K562 (cell line): Measurements from ENCODE around the gene BBS1. TPM values are rescaled to one million over a fixed set of nuclear protein-coding genes. Genes with fewer than 3 reads are reported as not detected.

Experiments
- ADNP ChIP-seq: fragments of 200-800 bp; sonication (Bioruptor generic); IDR thresholded peaks from 2 replicates; pipeline ENCODE4 v1.6.1; 2016; ENCODE audit warnings: missing genetic modification characterization, missing compliant biosample characterization
- ARHGAP35 ChIP-seq: fragments of 450-650 bp; IDR thresholded peaks from 2 replicates; pipeline ENCODE4 v1.6.1; 2018; ENCODE audit not compliant: partially characterized antibody
- E2F6 ChIP-seq, 2 experiments: IDR thresholded peaks; 2 replicates each; pipeline ENCODE4 v1.6.1; 2011; ENCODE audit warnings: borderline replicate concordance in 1 of 2, control low read depth in 1 of 2, low read depth in 1 of 2, low read length in 1 of 2, mild to moderate bottlenecking in 1 of 2, mixed read lengths in 1 of 2, moderate library complexity in 1 of 2; ENCODE audit not compliant: insufficient read depth in 1 of 2, insufficient read length in 1 of 2, poor library complexity in 1 of 2, severe bottlenecking in 1 of 2; ENCODE audit errors: extremely low read depth in 1 of 2
- ESRRA ChIP-seq: fragments of 450-650 bp; IDR thresholded peaks from 2 replicates; pipeline ENCODE4 v1.6.1; 2014; ENCODE audit warnings: low read depth, mild to moderate bottlenecking, moderate library complexity, borderline replicate concordance
- HDAC6 ChIP-seq: IDR thresholded peaks from 2 replicates; pipeline ENCODE4 v1.6.1; 2012; ENCODE audit warnings: low read depth, mild to moderate bottlenecking, control low read depth, inconsistent platforms, low read length, moderate library complexity
- NBN ChIP-seq: fragments of 450-650 bp; IDR thresholded peaks from 2 replicates; pipeline ENCODE4 v1.6.1; 2016; ENCODE audit warnings: low read depth, mild to moderate bottlenecking
- NCOA4 ChIP-seq: fragments of 450-650 bp; IDR thresholded peaks from 2 replicates; pipeline ENCODE4 v1.6.1; 2018; ENCODE audit warnings: mild to moderate bottlenecking; ENCODE audit not compliant: partially characterized antibody
- NR2F6 ChIP-seq: fragments of 450-650 bp; formaldehyde crosslinking; IDR thresholded peaks from 2 replicates; pipeline ENCODE4 v1.4.0; 2020; ENCODE audit warnings: mild to moderate bottlenecking
- PCBP1 ChIP-seq: fragments of 200-400 bp; formaldehyde crosslinking; IDR thresholded peaks from 2 replicates; pipeline ENCODE4 v1.6.1; 2018; ENCODE audit warnings: mild to moderate bottlenecking, low read depth, low read length; ENCODE audit not compliant: poor library complexity, severe bottlenecking
- POU5F1 ChIP-seq: fragments of 150-350 bp; IDR thresholded peaks from 2 replicates; pipeline ENCODE4 v1.6.1; 2014; ENCODE audit warnings: borderline replicate concordance, low read length, low read depth, mild to moderate bottlenecking; ENCODE audit not compliant: partially characterized antibody
- PURB ChIP-seq: sonication (generic); formaldehyde crosslinking; IDR thresholded peaks from 2 replicates; pipeline ENCODE4 v1.9.0; 2021; ENCODE audit warnings: low read depth, mild to moderate bottlenecking, missing genetic modification reagents
- RBM25 ChIP-seq: fragments of 200-400 bp; formaldehyde crosslinking; IDR thresholded peaks from 2 replicates; pipeline ENCODE4 v1.6.1; 2018; ENCODE audit warnings: low read length, low read depth, moderate library complexity; ENCODE audit not compliant: severe bottlenecking
- ZBTB7A ChIP-seq: IDR thresholded peaks from 2 replicates; pipeline ENCODE4 v1.6.1; 2011; ENCODE audit warnings: low read depth, mild to moderate bottlenecking, low read length, moderate library complexity, borderline replicate concordance; ENCODE audit not compliant: control insufficient read depth
- ZNF24 ChIP-seq: fragments of 450-650 bp; IDR thresholded peaks from 2 replicates; pipeline ENCODE4 v1.6.1; 2016
- ZNF639 ChIP-seq, 2 experiments: fragments of 200-800 bp in 1 of 2; sonication (Bioruptor generic) in 1 of 2; sonication (generic) in 1 of 2; formaldehyde crosslinking in 1 of 2; IDR thresholded peaks in 1 of 2; conservative IDR thresholded peaks in 1 of 2; 2 replicates each; pipeline versions ENCODE4 v1.5.0 to v1.6.1; 2016 to 2020; ENCODE audit warnings: missing compliant biosample characterization in 1 of 2, missing genetic modification characterization in 1 of 2, missing genetic modification reagents in 1 of 2
- ZZZ3 ChIP-seq: fragments of 450-650 bp; IDR thresholded peaks from 2 replicates; pipeline ENCODE4 v1.6.1; 2016; ENCODE audit warnings: antibody characterized with exemption, mild to moderate bottlenecking, moderate library complexity
- polyA plus RNA-seq, 8 experiments: library from polyadenylated mRNA; depleted of rRNA in 4 of 8; stranded (reverse) in 5 of 8; unstranded in 3 of 8; fragments of >200 nt; fragmentation: Nextera tagmentation in 2 of 8; fragmentation: Illumina TruSeq in 1 of 8; extraction: Ambion mirVana in 2 of 8; extraction: Trizol in 1 of 8; gene quantifications; 2 replicates each; pipeline versions ENCODE4 v1.2.1 to v1.2.3, GENCODE V29; 2011 to 2014; ENCODE audit warnings: inconsistent platforms in 1 of 8, missing spikeins in 1 of 8
- total RNA-seq, 7 experiments: library from RNA; depleted of rRNA in 6 of 7; stranded (reverse); fragments of >200 nt in 6 of 7; fragmentation: Illumina TruSeq in 2 of 7; extraction: Trizol in 2 of 7; gene quantifications; 2 replicates each; pipeline versions ENCODE4 v1.2.1 to v1.2.3, GENCODE V29; 2011 to 2021; ENCODE audit warnings: low replicate concordance in 1 of 7

The BBS1 gene
- total and polyA plus RNA-seq, 9 of the 15 experiments (the other 6 are each of a cell fraction or from before 2014, with no cell fraction given), result 9.0 to 19.8 (median 12.1) TPM

- TF ChIP-seq PCBP1 (peak; percentile 43), POU5F1 (no peak), RBM25 (peak; percentile 92), ARHGAP35 (no peak), NR2F6 (CRISPR knock-in tag) (no peak), ZNF24 (0 out of 2 replicates have a peak, but pooled peaks have one; percentile 34), HDAC6 (no peak), ZZZ3 (no peak), ZNF639 (CRISPR knock-in tag; conservative IDR thresholded peaks at IDR 0.05 in 1 of 2, IDR thresholded peaks at IDR 0.05 in 1 of 2) (no peak), NBN (0 out of 2 replicates have a peak, but pooled peaks have one; percentile 40), E2F6 (IDR thresholded peaks at IDR 0.05; ENCODE audit: borderline replicate concordance in 1 of 2, extremely low read depth in 1 of 2, insufficient read depth in 1 of 2, insufficient read length in 1 of 2, low read depth in 1 of 2, low read length in 1 of 2, poor library complexity in 1 of 2, severe bottlenecking in 1 of 2) (peak in 1 of 2 experiments; percentile 8), NCOA4 (peak; percentile 49), ADNP (tag) (peak; percentile 99), PURB (CRISPR knock-in tag) (no peak), ESRRA (peak; percentile 52), ZBTB7A (no peak; the same call in 1 of the 2 replicates)
These were observed 36.0 kb downstream of the BBS1 start, which contains the start of gene ACTN3 (continued) for GRCh38 chr11:66546368-66546965.
